IMR-90 (cell line): ENCODE results near the gene HS3ST1. TPM values are rescaled to one million over a fixed set of nuclear protein-coding genes. Genes with fewer than 3 reads are reported as not detected.

Experiments used
- ATAC-seq: fragments of 200-7000 bp; cut with Tn5 transposase; 2 replicates; pipeline ENCODE4 v1.9.1; 2020; ENCODE audit warnings: low read depth, mild to moderate bottlenecking, moderate library complexity
- BruUV-seq: library from RNA; stranded (reverse); fragments of 400-500 nt; replicated peaks from 2 replicates; lab custom pipeline; 2021; lab: Mats Ljungman, UMichigan
- CTCF ChIA-PET: fragments of 300-600 bp; formaldehyde crosslinking; extraction: SDS; loops from one replicate; lab custom pipeline; 2021; ENCODE audit warnings: antibody characterized with exemption; lab: Yijun Ruan, JAX
- POLR2A ChIA-PET: fragments of 300-600 bp; sonication (Branson Sonifier 250); formaldehyde crosslinking; loops from one replicate; lab custom pipeline; 2022; ENCODE audit warnings: antibody characterized with exemption; ENCODE audit not compliant: unreplicated experiment; lab: Charles Lee
- DNase-seq: peaks from one replicate; pipeline ENCODE4 v3.0.0; 2013
- H2AFZ ChIP-seq: replicated peaks from 2 replicates; pipeline ENCODE3; 2013; ENCODE audit warnings: low read length, mild to moderate bottlenecking; ENCODE audit not compliant: poor library complexity
- H2AK5ac ChIP-seq: 2 replicates; pipeline ENCODE4 v1.6.1; 2013; ENCODE audit warnings: low read depth, low read length, inconsistent platforms
- H2AK9ac ChIP-seq: replicated peaks from 2 replicates; pipeline ENCODE3; 2013; ENCODE audit warnings: mild to moderate bottlenecking, low read depth, low read length, moderate library complexity; ENCODE audit not compliant: poor library complexity
- H2BK120ac ChIP-seq: 2 replicates; pipeline ENCODE4 v1.6.1; 2013; ENCODE audit warnings: low read depth, low read length, inconsistent platforms
- H2BK15ac ChIP-seq: 3 replicates; pipeline ENCODE4 v1.6.1; 2013; ENCODE audit warnings: low read depth, low read length, inconsistent platforms
- H2BK20ac ChIP-seq: 2 replicates; pipeline ENCODE4 v1.6.1; 2013; ENCODE audit warnings: low read depth, mild to moderate bottlenecking, inconsistent platforms, low read length, moderate library complexity
- H2BK5ac ChIP-seq: 2 replicates; pipeline ENCODE4 v1.6.1; 2013; ENCODE audit warnings: mild to moderate bottlenecking, low read depth, low read length, inconsistent platforms; ENCODE audit not compliant: poor library complexity, severe bottlenecking
- H3K14ac ChIP-seq: replicated peaks from 2 replicates; pipeline ENCODE4 v1.6.1; 2013; ENCODE audit warnings: low read depth, low read length, inconsistent platforms
- H3K18ac ChIP-seq: 2 replicates; pipeline ENCODE4 v1.6.1; 2013; ENCODE audit warnings: low read depth, low read length, control low read depth
- H3K23ac ChIP-seq: 2 replicates; pipeline ENCODE4 v1.6.1; 2013; ENCODE audit warnings: low read depth, low read length, inconsistent platforms
- H3K27ac ChIP-seq: 2 replicates; pipeline ENCODE4 v1.5.1; 2013; ENCODE audit warnings: mild to moderate bottlenecking, control low read depth, low read length; ENCODE audit not compliant: insufficient read depth
- H3K27me3 ChIP-seq: 2 replicates; pipeline ENCODE4 v1.6.1; 2013; ENCODE audit warnings: low read length; ENCODE audit not compliant: control insufficient read depth, insufficient read depth
- H3K36me3 ChIP-seq: 2 replicates; pipeline ENCODE4 v1.6.1; 2013; ENCODE audit warnings: low read length, mixed read lengths; ENCODE audit not compliant: control insufficient read depth, insufficient read depth
- H3K4ac ChIP-seq: 2 replicates; pipeline ENCODE4 v1.6.1; 2013; ENCODE audit warnings: low read depth, low read length, inconsistent platforms
- H3K4me1 ChIP-seq: 2 replicates; pipeline ENCODE4 v1.6.1; 2013; ENCODE audit warnings: low read length, mixed read lengths; ENCODE audit not compliant: control insufficient read depth, insufficient read depth
- H3K4me2 ChIP-seq: 2 replicates; pipeline ENCODE4 v1.6.1; 2013; ENCODE audit warnings: low read depth, mild to moderate bottlenecking, control low read depth, low read length, moderate library complexity
- H3K4me3 ChIP-seq: 2 replicates; pipeline ENCODE4 v1.5.1; 2013; ENCODE audit warnings: low read depth, mild to moderate bottlenecking, control low read depth, low read length, moderate library complexity; ENCODE audit not compliant: insufficient read depth
- H3K56ac ChIP-seq: 2 replicates; pipeline ENCODE4 v1.6.1; 2013; ENCODE audit warnings: low read length, inconsistent platforms; ENCODE audit not compliant: insufficient read depth; ENCODE audit errors: extremely low read depth
- H3K79me1 ChIP-seq, 2 experiments: 2 replicates each; pipeline ENCODE4 v1.6.1; 2013; ENCODE audit warnings: low read length in 2 of 2, inconsistent platforms in 1 of 2, low read depth in 1 of 2
- H3K9ac ChIP-seq: 2 replicates; pipeline ENCODE4 v1.6.1; 2013; ENCODE audit warnings: low read depth, low read length, control low read depth
- H3K9me1 ChIP-seq: 2 replicates; pipeline ENCODE4 v1.6.1; 2013; ENCODE audit warnings: low read length, inconsistent platforms; ENCODE audit not compliant: insufficient read depth
- H3K9me3 ChIP-seq: 2 replicates; pipeline ENCODE4 v1.6.1; 2013; ENCODE audit warnings: low read length; ENCODE audit not compliant: control insufficient read depth, insufficient read depth
- H4K20me1 ChIP-seq: 2 replicates; pipeline ENCODE4 v1.6.1; 2013; ENCODE audit warnings: low read length, inconsistent platforms; ENCODE audit not compliant: insufficient read depth
- H4K5ac ChIP-seq: 2 replicates; pipeline ENCODE4 v1.6.1; 2013; ENCODE audit warnings: mild to moderate bottlenecking, low read depth, low read length, control low read depth
- H4K8ac ChIP-seq, 2 experiments: 2 replicates each; pipeline ENCODE4 v1.6.1; 2013; ENCODE audit warnings: low read depth in 2 of 2, low read length in 2 of 2, control low read depth in 1 of 2, inconsistent platforms in 1 of 2
- H4K91ac ChIP-seq: 2 replicates; pipeline ENCODE4 v1.6.1; 2013; ENCODE audit warnings: low read depth, low read length, inconsistent platforms; ENCODE audit not compliant: insufficient read depth
- CEBPB ChIP-seq: IDR thresholded peaks from 2 replicates; pipeline ENCODE4 v1.6.1; 2012; ENCODE audit warnings: low read depth, low read length, improper control_type of control experiment
- MAFK ChIP-seq: IDR thresholded peaks from 2 replicates; pipeline ENCODE4 v1.6.1; 2012; ENCODE audit warnings: low read depth, low read length, improper control_type of control experiment
- POLR2A ChIP-seq: IDR thresholded peaks from 2 replicates; pipeline ENCODE4 v1.6.1; 2012; ENCODE audit warnings: mild to moderate bottlenecking, low read depth, low read length
- RAD21 ChIP-seq: IDR thresholded peaks from 2 replicates; pipeline ENCODE4 v1.6.1; 2012; ENCODE audit warnings: low read length, improper control_type of control experiment
- RFX5 ChIP-seq: IDR thresholded peaks from 2 replicates; pipeline ENCODE4 v1.8.0; 2012; ENCODE audit warnings: low read depth, mild to moderate bottlenecking, low read length, moderate library complexity
- WGBS, 2 experiments: methylation state at CpG; one replicate each; pipeline versions ENCODE4 v1.1.5 to v1.1.7; 2013; ENCODE audit warnings: missing lambda C conversion rate in 2 of 2; ENCODE audit not compliant: insufficient read length in 1 of 2; ENCODE audit errors: extremely low coverage in 2 of 2; 5-methylcytosine and 5-hydroxymethylcytosine counted together
- dilution Hi-C: fragments of 300-500 bp; cut with HindIII; formaldehyde crosslinking; loops from one replicate; pipeline ENCODE4 v1.14.3; 2018; ENCODE audit warnings: low sequenced_read_pairs; ENCODE audit not compliant: unreplicated experiment
- in situ Hi-C: fragments of 300-500 bp; cut with MboI; formaldehyde crosslinking; loops from 3 replicates; pipeline ENCODE4 v1.14.3; 2019; ENCODE audit warnings: low sequenced_read_pairs, inconsistent platforms, mixed read lengths
- intact Hi-C: fragments of 100-400 bp; cut with micrococcal nuclease; formaldehyde crosslinking; loops from 2 replicates; pipeline ENCODE4 v1.10.0; 2022
- polyA plus RNA-seq, 3 experiments: library from polyadenylated mRNA; depleted of rRNA; stranded (reverse); fragments of >200 nt; gene quantifications; 2 replicates each; pipeline ENCODE4 v1.2.3, GENCODE V29; 2012; ENCODE audit warnings: low replicate concordance in 1 of 3
- total RNA-seq: library from RNA; depleted of rRNA; stranded (reverse); fragments of >200 nt; gene quantifications from 2 replicates; pipeline ENCODE4 v1.2.3, GENCODE V29; 2012

HS3ST1 gene
- total and polyA plus RNA-seq, 2 of the 4 experiments (the other 2 are of a cell fraction) = 0.09 TPM; not detected in 1

- ChIA-PET POLR2A (no interaction called here), CTCF (no interaction called here)
- Histone ChIP-seq H3K9ac (no peak overlapping the region), H3K36me3 (no peaks in the 10 kb centered on the region), H2AFZ (no peak overlapping the region), H3K23ac (no peak overlapping the region), H3K9me1 (no peaks in the 10 kb centered on the region), H4K8ac (no peak overlapping the region), H3K27me3 (no peaks in the 10 kb centered on the region), H4K91ac (no peak overlapping the region), H2BK15ac (no peak overlapping the region), H3K27ac (no peak overlapping the region), H4K20me1 (no peaks in the 10 kb centered on the region), H3K18ac (no peak overlapping the region), H2BK120ac (no peak overlapping the region), H3K9me3 (no peaks in the 10 kb centered on the region), H3K4ac (no peak overlapping the region), H3K14ac (no peak overlapping the region), H3K56ac (no peak overlapping the region), H2BK20ac (no peak overlapping the region), H3K4me1 (no peaks in the 10 kb centered on the region), H2AK5ac (no peak overlapping the region), H2BK5ac (no peak overlapping the region), H3K4me2 (no peak overlapping the region), H3K79me1 (no peaks in the 10 kb centered on the region), H2AK9ac (no peak overlapping the region), H4K5ac (no peak overlapping the region), H3K4me3 (no peak overlapping the region)
- no CpG with 5 or more reads among the region's 4 CpGs for WGBS, 2 experiments
- intact Hi-C loops (no loop called here), in situ Hi-C loops (no loop called here), dilution Hi-C loops (no loop called here)
- ATAC-seq = no peak
- no peak for DNase-seq
- TF ChIP-seq RAD21 = no peak
- no peak for TF ChIP-seq POLR2A
- TF ChIP-seq MAFK = no peak
- TF ChIP-seq RFX5 = no peak
- TF ChIP-seq CEBPB = no peak
- BruUV-seq = no TSS peak
Measured at GRCh38 chr4:11412211-11412610, 16.5 kb downstream of the HS3ST1 start.
